Upper lobe of left lung (tissue), 6 donors: ENCODE data around the gene PIAS2. TPM values are rescaled to one million over a fixed set of nuclear protein-coding genes. Genes with fewer than 3 reads are reported as not detected.
"Not testable (repeated sequence)": the region's sequence is repeated elsewhere in the genome, so short reads cannot be mapped to it uniquely, and the experiment has no call there.

Source experiments
- ATAC-seq, 2 donors: fragments of 200-7000 bp; cut with Tn5 transposase; one replicate each; pipeline ENCODE4 v1.9.1; 2022; ENCODE audit warnings: mild to moderate bottlenecking in 2 of 2, moderate library complexity in 2 of 2; ENCODE audit not compliant: low FRiP score in 2 of 2
- DNase-seq, 2 donors: peaks; one replicate each; pipeline ENCODE4 v3.0.0-alpha.2; 2019 to 2020
- H3K27ac ChIP-seq, 4 donors: fragments of 200-600 bp; sonication (generic); one replicate each; pipeline ENCODE4 v1.5.1; 2016 to 2019
- H3K27me3 ChIP-seq, 4 donors: fragments of 200-600 bp; sonication (generic); one replicate each; pipeline ENCODE4 v1.5.1; 2017 to 2019
- H3K36me3 ChIP-seq, 4 donors: fragments of 200-600 bp; sonication (generic); one replicate each; pipeline ENCODE4 v1.5.1; 2016 to 2019
- H3K4me1 ChIP-seq, 4 donors: fragments of 200-600 bp; sonication (generic); one replicate each; pipeline ENCODE4 v1.5.1; 2018 to 2019
- H3K4me3 ChIP-seq, 4 donors: fragments of 200-600 bp; sonication (generic); one replicate each; pipeline ENCODE4 v1.5.1; 2017 to 2019; ENCODE audit warnings: mild to moderate bottlenecking in 2 of 4, moderate library complexity in 1 of 4
- H3K9me3 ChIP-seq, 4 donors: fragments of 200-600 bp; sonication (generic); one replicate each; pipeline ENCODE4 v1.5.1; 2018 to 2019
- EP300 ChIP-seq, 4 donors: sonication (generic); formaldehyde crosslinking; IDR thresholded peaks; one replicate each; pipeline ENCODE4 v1.5.1; 2017; ENCODE audit warnings: antibody characterized with exemption in 4 of 4, control low read depth in 2 of 4
- POLR2A ChIP-seq, 4 donors: fragments of 450-650 bp; IDR thresholded peaks; one replicate each; pipeline ENCODE4 v1.5.1; 2016 to 2017; ENCODE audit warnings: antibody characterized with exemption in 4 of 4, mild to moderate bottlenecking in 2 of 4
- POLR2AphosphoS5 ChIP-seq, 2 donors: sonication (generic); formaldehyde crosslinking; IDR thresholded peaks; one replicate each; pipeline ENCODE4 v1.5.1; 2017; ENCODE audit warnings: antibody characterized with exemption in 2 of 2
- WGBS, 2 donors: methylation state at CpG; one replicate each; pipeline ENCODE4 v1.1.5; 2017 to 2018; 5-methylcytosine and 5-hydroxymethylcytosine counted together
- total RNA-seq, 6 donors: library from RNA; depleted of rRNA in 4 of 6; stranded (reverse); fragments of >200 nt in 4 of 6; gene quantifications; one replicate each; pipeline versions ENCODE4 v1.1.0 to v1.2.1, GENCODE V29; 2016 to 2021
- TF ChIP-seq, protein P1 (sequence below), 6 experiments: fragments of 450-650 bp in 4 of 6; fragments of 200-600 bp in 2 of 6; sonication (generic) in 2 of 6; IDR thresholded peaks; one replicate each; pipeline ENCODE4 v1.5.1; 2016 to 2019; ENCODE audit warnings: antibody characterized with exemption in 6 of 6
- donor health status: DM: no; HTN: no; CAD: no; lungs with moderate emphysema.
- donor health status: DM: no; HTN: yes; CAD: no; lungs with severe emphysema.

Gene PIAS2
- total RNA-seq, 6 donors from 2014 or later = 18.4 to 33.5 (median 30.4) TPM

DNA sequence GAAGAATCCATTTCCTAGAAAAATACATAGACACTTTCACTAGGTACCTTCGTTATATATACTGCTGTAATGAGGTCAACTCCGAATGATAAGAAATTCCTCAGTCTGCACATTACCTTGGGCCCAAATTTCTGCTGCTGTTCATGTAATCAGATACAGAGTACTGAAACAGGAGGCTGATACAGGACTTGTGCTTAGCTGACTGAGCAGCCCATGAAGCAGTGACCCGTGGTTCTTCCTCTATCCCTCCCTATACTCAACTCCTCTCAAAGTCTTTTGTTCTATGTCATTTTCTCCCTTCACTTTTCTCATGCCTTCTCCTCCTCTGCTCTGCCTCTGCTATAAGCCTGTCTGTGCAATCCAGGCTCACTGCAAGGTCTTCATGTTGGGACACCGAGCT is 102.9 kb downstream of the PIAS2 start:
- no peak overlapping the region for H3K27ac ChIP-seq
- H3K4me3 ChIP-seq = no peak overlapping the region
- 93 to 94% methylated on average over 4 of the region's 4 CpGs for WGBS, 2 donors
- no peaks in the 10 kb centered on the region for H3K4me1 ChIP-seq
- ATAC-seq (no peak), DNase-seq (no peak)
- TF ChIP-seq EP300 (IDR thresholded peaks at IDR 0.05) (no peak), POLR2AphosphoS5 (IDR thresholded peaks at IDR 0.05) (no peak), POLR2A (IDR thresholded peaks at IDR 0.05) (no peak)
- TF ChIP-seq, protein P1, sequence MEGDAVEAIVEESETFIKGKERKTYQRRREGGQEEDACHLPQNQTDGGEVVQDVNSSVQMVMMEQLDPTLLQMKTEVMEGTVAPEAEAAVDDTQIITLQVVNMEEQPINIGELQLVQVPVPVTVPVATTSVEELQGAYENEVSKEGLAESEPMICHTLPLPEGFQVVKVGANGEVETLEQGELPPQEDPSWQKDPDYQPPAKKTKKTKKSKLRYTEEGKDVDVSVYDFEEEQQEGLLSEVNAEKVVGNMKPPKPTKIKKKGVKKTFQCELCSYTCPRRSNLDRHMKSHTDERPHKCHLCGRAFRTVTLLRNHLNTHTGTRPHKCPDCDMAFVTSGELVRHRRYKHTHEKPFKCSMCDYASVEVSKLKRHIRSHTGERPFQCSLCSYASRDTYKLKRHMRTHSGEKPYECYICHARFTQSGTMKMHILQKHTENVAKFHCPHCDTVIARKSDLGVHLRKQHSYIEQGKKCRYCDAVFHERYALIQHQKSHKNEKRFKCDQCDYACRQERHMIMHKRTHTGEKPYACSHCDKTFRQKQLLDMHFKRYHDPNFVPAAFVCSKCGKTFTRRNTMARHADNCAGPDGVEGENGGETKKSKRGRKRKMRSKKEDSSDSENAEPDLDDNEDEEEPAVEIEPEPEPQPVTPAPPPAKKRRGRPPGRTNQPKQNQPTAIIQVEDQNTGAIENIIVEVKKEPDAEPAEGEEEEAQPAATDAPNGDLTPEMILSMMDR (IDR thresholded peaks at IDR 0.05) = no peak
- no peaks in the 10 kb centered on the region for H3K36me3 ChIP-seq
- no peaks in the 10 kb centered on the region for H3K27me3 ChIP-seq
- H3K9me3 ChIP-seq = no peaks in the 10 kb centered on the region

GRCh38 chr18:46812311-46812710 is 105.0 kb downstream of the PIAS2 start:
- whole genome bisulfite sequencing, 2 donors = 79 to 85% methylated on average over 2 of the region's 2 CpGs
- H3K4me3 ChIP-seq = no peak overlapping the region
- no peaks in the 10 kb centered on the region for H3K36me3 ChIP-seq
- DNase-seq = no peak
- no peaks in the 10 kb centered on the region for H3K4me1 ChIP-seq
- TF ChIP-seq POLR2AphosphoS5 (IDR thresholded peaks at IDR 0.05) = no peak
- TF ChIP-seq, protein P1 (IDR thresholded peaks at IDR 0.05) = no peak
- no peak for TF ChIP-seq EP300 (IDR thresholded peaks at IDR 0.05)
- TF ChIP-seq POLR2A (IDR thresholded peaks at IDR 0.05) = no peak
- ATAC-seq = no peak
- H3K9me3 ChIP-seq = no peaks in the 10 kb centered on the region
- no peaks in the 10 kb centered on the region for H3K27me3 ChIP-seq
- H3K27ac ChIP-seq = no peak overlapping the region

- Histone ChIP-seq H3K27me3 (no peaks in the 10 kb centered on the region), H3K9me3 (no peaks in the 10 kb centered on the region), H3K4me1 (no peaks in the 10 kb centered on the region), H3K4me3 (no peak overlapping the region), H3K36me3 (no peaks in the 10 kb centered on the region), H3K27ac (no peak overlapping the region)
- 93 to 94% methylated on average over 2 of the region's 2 CpGs for WGBS, 2 donors
- no peak for DNase-seq
- no peak for ATAC-seq
- no peak for TF ChIP-seq POLR2AphosphoS5 (IDR thresholded peaks at IDR 0.05)
- TF ChIP-seq POLR2A (IDR thresholded peaks at IDR 0.05) = no peak
- TF ChIP-seq EP300 (IDR thresholded peaks at IDR 0.05) = no peak
- TF ChIP-seq, protein P1 (IDR thresholded peaks at IDR 0.05) = no peak
Observed at GRCh38 chr18:46810481-46811000, 106.8 kb downstream of the PIAS2 start.

DNA sequence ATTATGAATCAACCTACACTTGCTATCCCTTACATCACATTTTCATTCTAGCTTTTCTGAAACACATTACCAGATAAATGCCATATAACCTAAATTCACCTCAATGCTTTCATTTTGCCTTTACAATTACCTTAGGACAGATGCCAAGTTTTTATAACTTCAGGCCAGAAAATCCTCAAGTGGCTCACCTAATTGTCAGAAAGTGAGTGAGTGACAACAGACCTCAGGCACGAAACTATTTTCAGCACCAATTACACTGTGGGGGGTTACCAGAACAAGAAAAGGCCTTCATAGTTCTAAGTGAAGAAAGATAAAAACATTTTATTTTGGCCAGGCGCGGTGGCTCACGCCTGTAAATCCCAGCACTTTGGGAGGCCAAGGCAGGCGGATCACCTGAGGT is 108.2 kb downstream of the PIAS2 start:
- H3K36me3 ChIP-seq = no peaks in the 10 kb centered on the region
- no peaks in the 10 kb centered on the region for H3K27me3 ChIP-seq
- ATAC-seq (no peak), DNase-seq (no peak)
- 96 to 97% methylated on average over 5 of the region's 5 CpGs for WGBS, 2 donors
- H3K27ac ChIP-seq = no peak overlapping the region
- no peak overlapping the region for H3K4me3 ChIP-seq
- H3K9me3 ChIP-seq = no peaks in the 10 kb centered on the region
- H3K4me1 ChIP-seq = no peaks in the 10 kb centered on the region
- no peak for TF ChIP-seq EP300 (IDR thresholded peaks at IDR 0.05)
- no peak for TF ChIP-seq POLR2AphosphoS5 (IDR thresholded peaks at IDR 0.05)
- TF ChIP-seq, protein P1 (IDR thresholded peaks at IDR 0.05) = no peak
- no peak for TF ChIP-seq POLR2A (IDR thresholded peaks at IDR 0.05)

- WGBS, 2 donors = 88 to 92% methylated on average over 6 of the region's 6 CpGs
Observed at GRCh38 chr18:46795945-46796344, 121.4 kb downstream of the PIAS2 start.

More at GRCh38 chr18:46795945-46796344, 121.4 kb downstream of the PIAS2 start:
- H3K4me3 ChIP-seq, H3K27ac ChIP-seq, H3K9me3 ChIP-seq, DNase-seq, H3K4me1 ChIP-seq, H3K36me3 ChIP-seq, H3K27me3 ChIP-seq, ATAC-seq: not testable (repeated sequence)
